IPS-NIHi7 (cell line): ENCODE results near the gene BIRC6.

Source experiments
- DNase-seq: peaks from one replicate; pipeline ENCODE4 v3.0.0; 2012; ENCODE audit warnings: mixed read lengths; ENCODE audit errors: extremely low spot score

The BIRC6 gene

DNA sequence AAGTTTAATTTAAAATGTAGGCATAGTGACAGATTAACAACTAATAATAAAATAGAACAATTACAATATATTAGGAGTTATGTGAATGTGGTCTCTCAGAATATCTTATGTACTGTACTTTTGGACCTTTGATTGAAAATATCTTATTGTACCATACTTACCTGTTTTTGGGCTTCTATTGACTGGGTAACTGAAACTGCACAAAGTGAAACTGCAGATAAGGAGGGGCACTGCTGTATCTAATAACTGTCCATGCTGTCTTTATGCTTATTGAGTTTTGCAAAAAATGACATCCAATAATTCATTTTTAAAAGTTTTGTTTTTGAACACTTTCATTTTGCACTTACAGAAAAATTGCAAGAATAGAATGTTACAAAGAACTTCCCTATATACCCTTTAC, 19.9 kb downstream of the BIRC6 start:
- no peak for DNase-seq

DNA sequence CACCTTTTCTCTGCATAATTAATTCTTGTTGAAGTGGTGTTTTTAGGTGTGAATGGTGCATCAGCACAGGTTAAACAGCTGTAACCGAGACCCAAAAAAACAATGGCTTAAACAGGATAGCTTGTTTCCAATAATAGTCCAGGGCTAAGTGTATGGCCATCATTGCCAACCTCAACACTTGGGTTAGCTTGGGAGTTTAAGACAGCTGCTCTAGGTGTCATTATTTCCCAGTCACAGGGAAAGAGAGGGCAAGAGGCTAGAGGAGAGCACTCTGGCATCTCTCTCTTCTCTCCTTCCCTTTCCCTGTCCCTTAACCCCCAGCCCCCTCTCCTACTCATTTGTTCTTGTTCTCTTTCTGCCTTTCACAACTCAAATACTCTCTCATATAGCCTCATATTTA, 21.1 kb downstream of the BIRC6 start:
- DNase-seq: no peak

DNA sequence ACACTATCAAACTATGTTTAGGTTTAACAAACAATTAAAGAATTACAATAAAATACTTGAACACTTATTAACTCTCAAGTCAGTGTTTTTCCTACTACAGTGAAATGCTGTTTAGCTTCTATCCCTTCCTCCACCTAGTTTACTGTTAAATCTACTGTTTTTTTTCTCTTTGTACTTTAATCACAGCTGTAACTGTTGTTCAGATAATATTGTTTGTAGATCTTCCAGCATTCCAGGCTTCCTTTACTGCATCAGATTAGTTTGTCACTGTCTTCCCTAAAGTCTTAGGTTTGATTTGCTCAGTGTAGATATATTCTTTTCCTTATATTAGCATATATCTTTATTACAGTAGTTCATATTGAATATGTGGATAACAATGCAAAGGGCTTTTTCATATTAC, 22.5 kb downstream of the BIRC6 start:
- no peak for DNase-seq

DNA sequence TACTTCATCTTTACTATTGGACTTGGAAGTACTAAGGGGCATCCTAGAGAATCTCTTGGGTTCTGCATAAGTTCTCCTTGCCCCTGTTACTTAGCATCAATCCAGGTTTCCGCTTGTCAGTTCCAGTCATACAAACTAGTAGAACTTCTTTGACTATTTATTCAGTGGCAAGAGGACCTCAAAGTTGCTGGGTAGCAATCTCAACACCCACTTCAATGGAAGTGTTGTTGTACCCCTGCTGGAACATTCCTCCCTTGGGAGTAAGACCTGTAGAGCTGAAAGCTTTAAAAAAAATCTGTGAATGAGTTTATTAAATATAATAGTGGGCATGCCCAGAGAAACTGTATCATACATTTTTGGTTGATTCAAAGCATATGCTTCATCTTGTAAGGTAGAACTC, 27.0 kb downstream of the BIRC6 start:
- no peak for DNase-seq

DNA sequence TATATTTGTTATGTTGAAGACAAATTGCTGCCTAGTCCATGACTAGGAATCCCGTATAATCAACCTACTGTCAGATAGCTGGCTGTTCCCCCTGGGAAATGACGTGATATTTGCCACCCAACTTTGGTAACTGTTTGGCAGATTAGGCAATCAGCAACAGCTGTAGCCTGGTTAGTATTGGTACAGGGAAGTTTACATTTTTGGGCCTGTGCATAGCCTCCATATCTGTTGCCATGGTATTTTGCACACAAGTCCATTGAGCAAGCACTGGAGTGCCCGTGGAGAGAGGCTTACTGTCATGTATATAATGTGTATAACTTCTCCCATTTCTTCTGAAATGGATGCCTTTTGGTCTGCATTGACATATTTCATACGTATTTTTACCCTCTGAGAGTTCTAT, 27.7 kb downstream of the BIRC6 start:
- DNase-seq: no peak

DNA sequence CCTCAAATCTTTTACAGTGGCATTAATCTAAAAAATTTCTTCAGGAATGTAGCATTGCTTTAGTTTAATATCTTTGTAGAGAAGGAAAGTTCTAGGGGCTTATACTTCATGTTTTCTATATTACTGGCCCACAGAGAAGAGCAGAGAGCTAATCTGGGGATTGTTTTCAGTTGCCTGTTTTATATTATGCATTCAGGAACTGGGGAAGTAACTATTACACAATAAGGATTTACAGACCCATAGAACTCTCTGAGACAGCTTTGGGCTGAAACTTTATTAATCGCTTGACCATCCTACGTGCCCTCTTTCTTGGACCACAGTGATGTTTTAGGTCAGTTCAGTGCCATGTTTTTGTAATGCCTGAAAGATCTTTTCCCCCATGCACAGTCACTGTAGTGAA, 29.9 kb downstream of the BIRC6 start:
- DNase-seq: no peak

DNA sequence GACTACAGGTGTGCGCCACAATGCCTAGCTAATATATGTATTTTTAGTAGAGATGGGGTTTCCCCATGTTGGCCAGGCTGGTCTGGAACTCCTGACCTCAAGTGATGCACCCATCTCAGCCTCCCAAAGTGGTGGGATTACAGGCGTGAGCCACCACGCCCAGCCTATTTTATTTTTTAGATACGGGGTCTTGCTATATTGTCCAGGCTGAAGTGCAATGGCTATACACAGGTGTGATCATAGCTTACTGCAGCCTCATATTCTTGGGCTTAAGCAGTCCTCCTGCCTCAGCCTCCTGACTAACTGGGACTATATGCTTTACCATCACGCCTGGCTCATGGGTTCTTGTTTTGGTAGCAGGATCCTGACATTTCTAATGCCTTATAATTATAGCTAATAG, 42.4 kb downstream of the BIRC6 start:
- no peak for DNase-seq

DNA sequence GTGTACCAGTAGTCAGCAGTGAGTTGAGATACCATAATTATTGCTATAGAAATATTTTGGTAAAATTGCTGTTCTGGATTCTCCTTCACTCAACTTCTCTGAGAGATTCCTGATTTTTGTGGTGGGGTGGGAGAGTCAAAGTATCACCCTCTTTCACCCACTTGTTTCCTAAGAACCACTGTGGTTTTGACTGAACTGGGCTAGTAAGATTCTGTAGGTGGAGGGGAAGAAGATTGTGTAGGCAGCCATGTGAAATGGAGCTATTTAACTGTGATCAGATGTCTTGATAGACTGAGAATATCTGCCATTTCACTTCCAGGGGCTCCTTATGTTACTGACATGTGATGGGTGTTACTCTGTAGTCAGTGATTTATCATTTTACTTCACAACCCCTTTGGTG, 45.3 kb downstream of the BIRC6 start:
- no peak for DNase-seq

DNA sequence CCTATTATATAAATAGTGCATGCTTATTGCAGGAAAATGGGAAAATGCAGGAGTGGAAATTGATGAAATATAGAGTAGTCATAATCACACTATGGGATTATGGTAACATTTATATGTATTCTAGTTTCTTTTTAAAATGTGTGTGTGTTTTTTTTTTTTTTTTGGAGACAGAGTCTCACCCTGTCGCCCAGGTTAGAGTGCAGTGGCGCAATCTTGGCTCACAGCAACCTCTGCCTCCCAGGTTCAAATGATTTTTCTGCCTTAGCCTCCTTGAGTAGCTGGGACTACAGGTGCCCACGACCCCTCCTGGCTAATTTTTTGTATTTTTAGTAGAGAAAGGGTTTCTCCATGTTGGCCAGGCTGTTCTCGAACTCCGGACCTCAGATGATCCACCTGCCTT, 47.0 kb downstream of the BIRC6 start:
- DNase-seq: no peak

DNA sequence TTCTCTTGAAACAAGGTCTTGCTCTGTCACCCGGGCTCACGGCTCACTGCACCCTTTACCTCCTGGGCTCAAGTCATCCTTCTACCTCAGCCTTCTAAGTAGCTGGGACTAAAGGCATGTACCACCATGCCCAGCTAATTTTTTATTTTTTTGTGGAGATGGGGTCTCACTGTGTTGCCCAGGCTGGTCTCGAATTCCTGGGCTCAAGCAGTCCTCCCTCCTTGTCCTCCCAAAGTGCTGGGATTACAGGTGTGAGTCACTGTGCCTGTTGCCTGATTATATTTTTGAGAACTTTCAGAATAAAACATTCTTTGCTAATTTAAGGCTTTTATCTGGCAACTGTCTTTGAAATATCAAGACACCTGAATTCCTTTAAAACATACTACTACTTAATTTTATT, 47.9 kb downstream of the BIRC6 start:
- no peak for DNase-seq

DNA sequence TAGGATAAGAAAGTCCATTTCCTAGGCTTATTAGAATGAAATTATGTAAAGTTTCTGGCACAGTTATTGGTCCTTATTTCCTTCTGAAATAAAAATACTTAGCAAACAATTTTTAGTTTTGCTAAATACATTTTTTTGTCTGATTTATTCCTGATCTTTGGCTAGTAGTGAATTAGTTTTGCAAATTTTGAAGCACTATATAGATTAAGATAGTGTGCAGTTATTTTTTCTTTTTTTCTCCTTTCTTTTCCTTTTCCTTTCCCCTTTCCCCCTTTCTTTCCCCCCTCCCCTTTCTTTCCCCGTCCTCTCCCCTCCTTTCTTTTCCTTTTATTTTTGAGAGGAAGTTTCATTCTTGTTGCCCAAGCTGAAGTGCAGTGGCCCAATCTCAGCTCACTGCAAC, 59.7 kb downstream of the BIRC6 start:
- DNase-seq: no peak

DNA sequence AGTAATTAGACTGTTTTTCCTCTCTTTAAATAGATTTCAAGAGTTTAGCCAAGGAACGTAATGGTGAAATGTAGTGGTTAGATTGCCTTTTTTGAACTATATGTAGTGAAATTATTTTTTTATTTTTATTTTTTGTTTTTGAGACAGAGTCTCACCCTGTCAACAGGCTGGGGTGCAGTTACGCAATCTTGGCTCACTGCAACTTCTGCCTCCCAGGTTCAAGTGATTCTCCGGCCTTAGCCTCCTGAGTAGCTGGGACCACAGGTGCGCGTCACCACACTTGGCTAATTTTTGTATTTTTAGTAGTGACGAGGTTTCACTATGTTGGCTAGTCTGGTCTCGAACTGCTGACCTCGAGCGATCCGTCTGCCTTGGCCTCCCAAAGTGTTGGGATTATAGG, 60.8 kb downstream of the BIRC6 start:
- no peak for DNase-seq

DNA sequence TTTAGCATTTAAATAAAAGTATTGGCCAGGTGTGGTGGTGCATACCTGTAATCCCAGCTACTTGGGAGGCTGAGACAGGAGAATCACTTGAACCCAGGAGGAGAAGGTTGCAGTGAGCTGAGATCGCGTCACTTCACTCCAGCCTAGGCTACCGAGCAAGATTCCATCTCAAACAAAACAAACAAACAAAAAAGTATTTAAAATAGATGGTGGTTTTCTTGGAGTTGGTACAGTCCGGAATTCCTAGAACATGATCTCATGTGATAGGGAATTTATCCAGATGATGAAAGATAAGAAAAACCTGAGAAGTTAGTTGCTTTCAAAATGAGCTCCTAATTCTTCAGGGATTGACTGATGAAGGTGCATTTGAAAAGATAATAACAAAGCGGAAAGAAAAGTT, 62.0 kb downstream of the BIRC6 start:
- no peak for DNase-seq

DNA sequence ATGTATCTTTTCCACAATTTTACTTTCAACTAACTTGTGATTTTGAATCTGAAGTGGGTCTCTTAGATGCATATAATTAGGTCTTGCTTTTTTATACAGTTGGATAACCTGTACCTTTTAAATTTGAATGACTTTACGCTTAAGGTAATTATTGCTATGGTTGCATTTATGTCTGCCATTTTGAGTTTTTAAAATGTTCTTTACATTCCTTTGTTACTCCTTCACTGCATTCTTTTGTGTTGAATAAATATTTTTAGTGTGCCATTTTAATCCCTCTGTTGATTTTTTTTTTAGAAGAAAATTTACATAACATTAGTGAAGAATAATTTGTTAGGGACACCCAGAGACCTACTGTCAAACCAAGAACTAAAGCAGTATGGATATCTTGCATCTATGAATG, 65.3 kb downstream of the BIRC6 start:
- no peak for DNase-seq

DNA sequence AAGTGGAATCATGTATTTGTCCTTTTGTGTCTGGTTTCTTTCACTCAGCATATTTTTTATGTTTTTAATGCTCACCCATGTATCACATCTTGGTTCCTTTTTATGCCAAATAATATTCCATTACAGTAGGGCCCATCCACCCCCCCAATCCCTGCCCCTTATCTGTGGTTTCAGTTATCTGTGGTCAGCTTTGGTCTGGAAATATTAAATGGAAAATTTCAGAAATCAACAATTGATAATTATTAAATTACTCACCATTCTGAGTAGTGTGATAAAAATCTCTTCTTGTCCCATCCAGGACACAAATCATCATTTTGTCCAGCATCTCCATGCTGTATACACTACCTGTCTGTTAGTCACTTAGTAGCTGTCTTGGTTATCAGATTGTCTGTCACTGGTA, 66.7 kb downstream of the BIRC6 start:
- no peak for DNase-seq

DNA sequence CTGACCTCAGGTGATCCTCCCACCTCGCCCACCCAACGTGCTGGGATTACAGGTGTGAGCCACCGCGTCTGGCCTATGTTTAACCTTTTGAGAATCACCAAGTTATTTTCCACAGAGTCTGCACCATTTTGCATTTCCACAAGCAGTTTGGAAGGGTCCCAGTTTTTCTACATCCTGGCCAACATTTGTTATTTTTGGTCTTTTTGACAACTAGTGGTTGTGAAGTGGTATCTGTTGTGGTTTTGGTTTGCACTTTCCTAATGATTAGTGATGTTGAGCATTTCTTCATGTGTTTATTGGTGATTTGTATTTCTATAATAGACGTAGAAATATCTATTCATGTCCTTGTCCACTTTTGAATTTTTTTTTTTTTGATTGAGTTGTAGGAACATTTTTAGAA, 67.9 kb downstream of the BIRC6 start:
- no peak for DNase-seq

DNA sequence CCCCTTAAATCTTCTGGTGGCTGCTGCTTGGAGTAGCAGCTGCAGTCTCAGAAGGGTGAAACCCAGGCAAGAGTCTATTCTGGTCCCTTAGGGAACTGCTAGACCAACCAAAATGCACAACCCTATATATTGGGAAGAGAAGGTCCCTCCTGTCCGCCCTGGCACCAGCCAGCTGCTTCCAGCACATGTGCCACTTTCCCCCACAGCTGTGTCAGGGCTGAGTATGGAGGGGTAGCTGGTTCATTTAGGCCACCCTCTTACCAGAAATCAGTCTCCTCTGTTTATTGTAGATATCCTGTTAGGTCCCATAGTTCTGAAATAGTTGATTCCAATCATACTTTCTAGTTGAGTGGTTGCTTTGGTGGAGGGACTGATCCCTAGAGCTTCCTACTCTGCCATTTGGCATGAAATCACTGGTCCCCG, 68.9 kb downstream of the BIRC6 start:
- DNase-seq: peak; percentile 10

DNA sequence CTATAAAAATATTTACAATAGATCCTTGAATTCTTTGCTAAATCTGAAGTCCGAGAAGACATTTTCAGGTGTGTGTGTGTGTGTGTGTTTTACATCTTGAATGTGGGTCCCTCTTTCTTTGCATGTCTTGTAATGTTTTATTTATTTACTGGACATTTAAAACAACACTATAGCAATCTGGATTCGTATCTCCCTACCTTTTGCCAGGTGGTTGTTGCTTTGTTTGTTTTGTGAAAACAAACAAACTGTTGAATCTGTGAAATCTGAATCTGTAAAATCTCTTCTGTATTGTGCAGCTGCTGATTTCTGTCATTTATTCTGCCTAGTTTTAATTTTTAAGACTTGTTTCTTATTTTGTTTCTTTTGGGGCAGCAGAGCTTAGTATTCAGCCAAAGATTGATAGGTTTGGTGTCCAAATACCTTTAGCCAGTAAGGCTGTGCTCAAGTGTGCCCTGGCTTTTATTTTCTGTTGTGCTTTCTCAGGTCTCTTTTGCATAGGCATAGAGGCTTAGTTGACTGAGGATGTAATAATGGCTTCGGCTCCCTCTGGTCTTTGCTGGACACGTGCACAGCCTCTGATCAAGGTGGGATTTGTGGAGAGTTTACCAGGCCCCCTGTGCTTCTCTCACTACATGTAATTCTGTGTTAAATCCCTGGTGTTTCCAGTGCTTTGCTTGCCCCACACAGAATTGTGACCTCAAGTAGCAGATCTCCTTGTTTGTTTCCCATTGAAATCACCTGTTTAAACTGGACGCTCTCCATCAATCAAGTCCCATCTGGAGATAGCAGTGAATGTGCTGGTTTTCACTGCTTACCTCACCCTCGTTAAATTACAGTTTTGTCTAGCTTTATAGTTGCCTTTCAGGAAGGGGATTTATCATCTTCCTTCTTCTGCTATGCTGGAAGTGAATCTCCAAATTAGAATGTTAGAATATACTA, 71.1 kb downstream of the BIRC6 start:
- no peak for DNase-seq

DNA sequence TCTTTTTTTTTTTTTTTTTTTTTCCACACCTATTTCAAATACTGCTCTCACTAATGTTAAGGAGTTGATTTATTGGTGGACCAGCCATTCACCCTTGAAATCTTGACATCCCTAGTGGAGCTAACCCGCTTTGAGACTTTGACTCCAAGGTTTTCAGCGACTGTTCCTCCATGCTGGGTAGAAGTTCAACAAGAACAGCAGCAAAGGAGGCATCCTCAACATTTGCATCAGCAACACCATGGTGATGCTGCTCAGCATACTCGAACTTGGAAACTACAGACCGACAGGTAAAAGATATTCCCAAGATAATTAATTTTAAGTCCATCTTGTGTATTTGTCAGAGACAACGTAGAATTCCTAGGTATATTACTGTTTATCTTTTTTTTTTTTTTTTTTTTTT, 74.0 kb downstream of the BIRC6 start:
- DNase-seq: no peak

DNA sequence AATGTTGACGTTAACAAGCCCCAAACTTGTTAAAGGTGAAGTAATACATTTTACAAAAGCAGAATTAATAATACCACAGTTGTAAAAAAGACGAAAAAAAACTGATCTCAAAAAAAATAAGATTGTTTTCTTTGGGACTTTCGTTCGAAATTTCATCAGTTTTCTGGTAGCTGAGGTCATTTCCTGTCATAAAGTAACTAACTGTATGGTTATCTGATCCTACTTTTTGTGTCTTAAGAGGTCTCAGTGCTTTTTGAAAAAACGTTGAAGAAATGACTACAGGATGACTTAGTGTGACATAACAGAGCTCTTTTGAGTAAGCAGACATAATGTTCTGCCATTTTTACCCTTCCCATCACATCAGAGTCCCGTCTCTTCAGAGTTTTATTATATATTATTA, 79.3 kb downstream of the BIRC6 start:
- no peak for DNase-seq

DNA sequence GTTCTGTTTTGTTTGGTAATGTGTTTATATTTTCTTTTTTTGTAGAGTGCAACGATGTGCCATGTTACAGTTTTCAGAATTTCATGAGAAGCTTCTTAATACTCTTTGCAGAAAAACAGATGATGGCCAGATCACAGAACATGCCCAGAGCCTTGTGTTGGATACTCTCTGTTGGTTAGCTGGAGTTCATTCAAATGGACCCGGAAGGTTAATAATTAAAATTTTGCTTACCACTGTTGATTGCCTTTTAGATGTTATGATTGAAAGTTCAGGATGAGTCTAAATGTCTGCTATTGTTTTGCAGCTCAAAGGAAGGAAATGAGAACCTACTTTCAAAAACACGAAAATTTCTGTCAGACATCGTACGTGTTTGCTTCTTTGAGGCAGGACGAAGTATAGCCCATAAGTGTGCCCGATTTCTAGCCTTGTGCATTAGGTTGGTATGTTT, 85.2 kb downstream of the BIRC6 start:
- DNase-seq: no peak

DNA sequence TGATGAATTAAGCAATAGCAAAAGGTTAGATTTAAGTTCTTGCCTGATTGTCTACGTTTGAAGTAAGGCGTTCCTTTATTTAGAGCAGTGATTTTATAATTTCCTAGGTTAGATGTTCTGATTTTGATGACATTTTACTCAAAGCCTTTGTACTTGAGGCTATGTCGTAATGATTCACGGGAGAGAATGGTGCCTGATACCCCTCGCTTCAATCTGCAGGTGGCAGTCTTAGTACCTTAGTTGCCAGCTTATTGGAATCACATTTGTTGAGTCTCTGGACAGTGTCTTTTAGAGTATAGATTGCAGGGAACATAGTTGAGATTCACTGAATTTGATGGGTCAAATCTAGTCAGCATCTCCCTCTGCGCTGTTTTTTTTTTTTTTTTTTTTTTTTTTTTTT, 89.5 kb downstream of the BIRC6 start:
- no peak for DNase-seq

DNA sequence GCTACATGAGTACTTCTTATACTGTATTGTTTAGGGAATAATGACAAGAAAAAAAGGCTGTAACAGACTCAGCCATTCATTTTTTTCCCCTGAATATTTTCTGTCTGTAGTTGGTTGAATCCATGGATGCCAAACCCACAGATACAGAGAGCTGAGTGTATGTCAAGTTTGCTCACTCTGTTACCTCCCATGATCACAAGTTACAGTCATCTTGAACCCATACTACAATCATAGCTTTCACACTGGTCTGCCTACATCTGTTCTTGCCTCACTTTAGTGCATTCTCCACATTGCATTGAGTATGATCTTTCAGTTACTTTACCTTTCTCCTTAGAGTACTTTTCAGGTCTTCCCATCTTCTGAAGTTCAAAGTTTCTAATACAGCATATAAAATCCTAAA, 94.0 kb downstream of the BIRC6 start:
- DNase-seq: no peak
